Measurements from ENCODE around the gene BRME1.

The BRME1 gene

GRCh38 chr19:13835791-13836723 is 69.9 kb downstream of the BRME1 start (continued):
- no peak for TF ChIP-seq ZSCAN18 (tag by site-specific recombination; IDR thresholded peaks at IDR 0.05)
- TF ChIP-seq ZNF621 (tag by site-specific recombination; IDR thresholded peaks at IDR 0.05), result no peak
- TF ChIP-seq ZNF311 (tag by site-specific recombination; IDR thresholded peaks at IDR 0.05; ENCODE audit: borderline replicate concordance), result no peak
- no peak for TF ChIP-seq OSR2 (tag by site-specific recombination; IDR thresholded peaks at IDR 0.05)
- TF ChIP-seq ZSCAN16 (tag by site-specific recombination; IDR thresholded peaks at IDR 0.05), result no peak
- TF ChIP-seq, protein P1, sequence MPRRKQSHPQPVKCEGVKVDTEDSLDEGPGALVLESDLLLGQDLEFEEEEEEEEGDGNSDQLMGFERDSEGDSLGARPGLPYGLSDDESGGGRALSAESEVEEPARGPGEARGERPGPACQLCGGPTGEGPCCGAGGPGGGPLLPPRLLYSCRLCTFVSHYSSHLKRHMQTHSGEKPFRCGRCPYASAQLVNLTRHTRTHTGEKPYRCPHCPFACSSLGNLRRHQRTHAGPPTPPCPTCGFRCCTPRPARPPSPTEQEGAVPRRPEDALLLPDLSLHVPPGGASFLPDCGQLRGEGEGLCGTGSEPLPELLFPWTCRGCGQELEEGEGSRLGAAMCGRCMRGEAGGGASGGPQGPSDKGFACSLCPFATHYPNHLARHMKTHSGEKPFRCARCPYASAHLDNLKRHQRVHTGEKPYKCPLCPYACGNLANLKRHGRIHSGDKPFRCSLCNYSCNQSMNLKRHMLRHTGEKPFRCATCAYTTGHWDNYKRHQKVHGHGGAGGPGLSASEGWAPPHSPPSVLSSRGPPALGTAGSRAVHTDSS (tag by site-specific recombination; IDR thresholded peaks at IDR 0.05), result no peak
- TF ChIP-seq ZFP37 (tag by site-specific recombination; IDR thresholded peaks at IDR 0.05), result no peak
- TF ChIP-seq, protein P2, sequence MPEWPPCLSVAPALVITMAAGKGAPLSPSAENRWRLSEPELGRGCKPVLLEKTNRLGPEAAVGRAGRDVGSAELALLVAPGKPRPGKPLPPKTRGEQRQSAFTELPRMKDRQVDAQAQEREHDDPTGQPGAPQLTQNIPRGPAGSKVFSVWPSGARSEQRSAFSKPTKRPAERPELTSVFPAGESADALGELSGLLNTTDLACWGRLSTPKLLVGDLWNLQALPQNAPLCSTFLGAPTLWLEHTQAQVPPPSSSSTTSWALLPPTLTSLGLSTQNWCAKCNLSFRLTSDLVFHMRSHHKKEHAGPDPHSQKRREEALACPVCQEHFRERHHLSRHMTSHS (tag by site-specific recombination; IDR thresholded peaks at IDR 0.05), result no peak

GRCh38 chr19:13834244-13835069 is 71.5 kb downstream of the BRME1 start:
- Histone ChIP-seq H3K9me3 (ENCODE audit: control insufficient read depth, insufficient read depth, low read depth, low read length) (no peaks in the 10 kb centered on the region), H3K36me3 (ENCODE audit: control insufficient read depth in 2 of 2, insufficient read depth in 1 of 2, low read length in 2 of 2) (peaks cover 0 to 27% of the 10 kb centered on the region in 2 experiments; a peak in 1 of 3 replicates), H3K27ac (ENCODE audit: extremely low read depth, low read depth, low read length) (no peak overlapping the region), H3K4me3 (ENCODE audit: low read depth, low read length) (no peak overlapping the region), H3K4me1 (ENCODE audit: control insufficient read depth, insufficient read depth, low read length) (no peaks in the 10 kb centered on the region)
- CTCF ChIA-PET, result interaction anchor here (0.5 to 2.7 kb wide), 6 partner anchors 13 to 1900 kb away, joined by 3 to 15 read pairs (median 6); no protein-coding TSS in a partner anchor
- POLR2A ChIA-PET, result interaction anchor here (0.7 kb wide), 3 partner anchors 10 to 47 kb away, joined by 3 to 5 read pairs (median 3); no protein-coding TSS in a partner anchor
- TF ChIP-seq ZNF843 (tag by site-specific recombination; IDR thresholded peaks at IDR 0.05) (no peak), KLF10 (tag by site-specific recombination; IDR thresholded peaks at IDR 0.05) (no peak), ZNF658 (tag by site-specific recombination; IDR thresholded peaks at IDR 0.05) (no peak), KLF1 (tag by site-specific recombination; IDR thresholded peaks at IDR 0.05) (no peak), EGR2 (tag by site-specific recombination; IDR thresholded peaks at IDR 0.05; ENCODE audit: low read depth) (no peak), YY2 (tag by site-specific recombination; IDR thresholded peaks at IDR 0.05) (no peak), ZNF701 (tag by site-specific recombination; IDR thresholded peaks at IDR 0.05) (no peak), ZBTB17 (tag by site-specific recombination; IDR thresholded peaks at IDR 0.05) (peak; percentile 80), ZBTB7A (tag by site-specific recombination; IDR thresholded peaks at IDR 0.05; ENCODE audit: low read depth) (no peak), ZNF132 (tag by site-specific recombination; IDR thresholded peaks at IDR 0.05; ENCODE audit: borderline replicate concordance) (no peak), ZNF221 (tag by site-specific recombination; IDR thresholded peaks at IDR 0.05; ENCODE audit: borderline replicate concordance) (no peak), ZNF585B (tag by site-specific recombination; IDR thresholded peaks at IDR 0.05) (no peak), ZNF37A (tag by site-specific recombination; IDR thresholded peaks at IDR 0.05) (no peak)
- TF ChIP-seq, protein P3, sequence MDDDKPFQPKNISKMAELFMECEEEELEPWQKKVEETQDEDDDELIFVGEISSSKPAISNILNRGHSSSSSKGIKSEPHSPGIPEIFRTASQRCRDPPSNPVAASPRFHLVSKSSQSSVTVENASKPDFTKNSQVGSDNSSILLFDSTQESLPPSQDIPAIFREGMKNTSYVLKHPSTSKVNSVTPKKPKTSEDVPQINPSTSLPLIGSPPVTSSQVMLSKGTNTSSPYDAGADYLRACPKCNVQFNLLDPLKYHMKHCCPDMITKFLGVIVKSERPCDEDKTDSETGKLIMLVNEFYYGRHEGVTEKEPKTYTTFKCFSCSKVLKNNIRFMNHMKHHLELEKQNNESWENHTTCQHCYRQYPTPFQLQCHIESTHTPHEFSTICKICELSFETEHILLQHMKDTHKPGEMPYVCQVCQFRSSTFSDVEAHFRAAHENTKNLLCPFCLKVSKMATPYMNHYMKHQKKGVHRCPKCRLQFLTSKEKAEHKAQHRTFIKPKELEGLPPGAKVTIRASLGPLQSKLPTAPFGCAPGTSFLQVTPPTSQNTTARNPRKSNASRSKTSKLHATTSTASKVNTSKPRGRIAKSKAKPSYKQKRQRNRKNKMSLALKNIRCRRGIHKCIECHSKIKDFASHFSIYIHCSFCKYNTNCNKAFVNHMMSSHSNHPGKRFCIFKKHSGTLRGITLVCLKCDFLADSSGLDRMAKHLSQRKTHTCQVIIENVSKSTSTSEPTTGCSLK (tag by site-specific recombination; IDR thresholded peaks at IDR 0.05), result no peak
- TF ChIP-seq, protein P4, sequence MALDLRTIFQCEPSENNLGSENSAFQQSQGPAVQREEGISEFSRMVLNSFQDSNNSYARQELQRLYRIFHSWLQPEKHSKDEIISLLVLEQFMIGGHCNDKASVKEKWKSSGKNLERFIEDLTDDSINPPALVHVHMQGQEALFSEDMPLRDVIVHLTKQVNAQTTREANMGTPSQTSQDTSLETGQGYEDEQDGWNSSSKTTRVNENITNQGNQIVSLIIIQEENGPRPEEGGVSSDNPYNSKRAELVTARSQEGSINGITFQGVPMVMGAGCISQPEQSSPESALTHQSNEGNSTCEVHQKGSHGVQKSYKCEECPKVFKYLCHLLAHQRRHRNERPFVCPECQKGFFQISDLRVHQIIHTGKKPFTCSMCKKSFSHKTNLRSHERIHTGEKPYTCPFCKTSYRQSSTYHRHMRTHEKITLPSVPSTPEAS (tag by site-specific recombination; IDR thresholded peaks at IDR 0.05), result no peak
- TF ChIP-seq, protein P5, sequence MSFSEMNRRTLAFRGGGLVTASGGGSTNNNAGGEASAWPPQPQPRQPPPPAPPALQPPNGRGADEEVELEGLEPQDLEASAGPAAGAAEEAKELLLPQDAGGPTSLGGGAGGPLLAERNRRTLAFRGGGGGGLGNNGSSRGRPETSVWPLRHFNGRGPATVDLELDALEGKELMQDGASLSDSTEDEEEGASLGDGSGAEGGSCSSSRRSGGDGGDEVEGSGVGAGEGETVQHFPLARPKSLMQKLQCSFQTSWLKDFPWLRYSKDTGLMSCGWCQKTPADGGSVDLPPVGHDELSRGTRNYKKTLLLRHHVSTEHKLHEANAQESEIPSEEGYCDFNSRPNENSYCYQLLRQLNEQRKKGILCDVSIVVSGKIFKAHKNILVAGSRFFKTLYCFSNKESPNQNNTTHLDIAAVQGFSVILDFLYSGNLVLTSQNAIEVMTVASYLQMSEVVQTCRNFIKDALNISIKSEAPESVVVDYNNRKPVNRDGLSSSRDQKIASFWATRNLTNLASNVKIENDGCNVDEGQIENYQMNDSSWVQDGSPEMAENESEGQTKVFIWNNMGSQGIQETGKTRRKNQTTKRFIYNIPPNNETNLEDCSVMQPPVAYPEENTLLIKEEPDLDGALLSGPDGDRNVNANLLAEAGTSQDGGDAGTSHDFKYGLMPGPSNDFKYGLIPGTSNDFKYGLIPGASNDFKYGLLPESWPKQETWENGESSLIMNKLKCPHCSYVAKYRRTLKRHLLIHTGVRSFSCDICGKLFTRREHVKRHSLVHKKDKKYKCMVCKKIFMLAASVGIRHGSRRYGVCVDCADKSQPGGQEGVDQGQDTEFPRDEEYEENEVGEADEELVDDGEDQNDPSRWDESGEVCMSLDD (tag by site-specific recombination; IDR thresholded peaks at IDR 0.05), result 0 out of 2 replicates have a peak, but pooled peaks have one; percentile 1

Measured in HEK293 (cell line).